ENCODE results near the gene PAFAH2.

The PAFAH2 gene

DNA sequence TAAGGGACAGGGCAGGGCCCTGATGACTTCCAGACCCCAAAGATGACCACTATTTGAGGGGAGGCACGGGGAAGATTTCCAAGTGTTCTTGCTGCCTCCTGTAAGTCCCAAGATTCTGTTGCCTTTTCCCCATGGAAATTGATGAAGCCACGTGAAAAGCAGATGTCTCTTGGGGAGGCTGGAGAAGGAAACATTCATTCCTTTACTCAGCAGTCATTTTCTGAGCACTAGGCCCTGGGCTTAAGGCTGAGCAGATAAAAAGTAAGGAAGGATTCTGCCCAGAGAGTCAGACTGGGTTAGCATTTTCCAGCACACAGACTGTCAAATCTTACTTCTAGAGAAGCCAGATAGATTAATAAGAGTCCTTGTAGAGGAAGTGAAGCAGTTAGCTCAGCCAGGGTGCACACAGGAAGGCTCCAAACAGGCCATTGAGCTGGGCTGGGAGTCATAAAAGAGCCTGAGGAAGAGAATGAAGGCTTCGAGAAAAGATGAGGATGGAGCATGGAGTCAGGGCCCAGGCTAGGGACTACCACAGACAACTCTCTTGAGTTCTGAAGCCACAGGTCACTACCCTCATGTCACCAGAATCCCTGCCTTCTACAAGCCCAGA is 33.9 kb upstream of the PAFAH2 start:
- DNase-seq (ENCODE audit: low read depth in 3 of 3, low spot score in 1 of 3), result no peak

DNA sequence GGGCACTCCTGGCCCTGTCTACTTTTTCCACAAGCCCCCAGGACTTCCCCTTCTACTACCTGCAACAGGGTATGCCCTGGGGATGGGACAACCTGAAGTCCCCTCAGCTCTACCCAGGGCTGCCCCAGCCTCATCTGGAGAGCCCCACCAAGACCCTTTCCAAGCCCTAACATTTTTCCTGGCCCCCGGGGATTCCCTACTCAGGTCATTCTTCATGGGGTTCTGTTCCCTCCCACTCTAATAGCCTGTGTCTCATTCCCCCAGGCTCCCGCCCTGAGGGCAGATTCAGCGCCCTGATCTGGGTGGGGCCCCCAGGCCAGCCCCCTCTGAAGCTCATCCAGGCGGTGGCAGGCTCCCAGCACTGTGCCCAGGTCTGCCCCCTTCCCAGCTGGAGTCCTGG is 33.3 kb upstream of the PAFAH2 start:
- DNase-seq (ENCODE audit: low read depth in 3 of 3, low spot score in 1 of 3), result no peak

DNA sequence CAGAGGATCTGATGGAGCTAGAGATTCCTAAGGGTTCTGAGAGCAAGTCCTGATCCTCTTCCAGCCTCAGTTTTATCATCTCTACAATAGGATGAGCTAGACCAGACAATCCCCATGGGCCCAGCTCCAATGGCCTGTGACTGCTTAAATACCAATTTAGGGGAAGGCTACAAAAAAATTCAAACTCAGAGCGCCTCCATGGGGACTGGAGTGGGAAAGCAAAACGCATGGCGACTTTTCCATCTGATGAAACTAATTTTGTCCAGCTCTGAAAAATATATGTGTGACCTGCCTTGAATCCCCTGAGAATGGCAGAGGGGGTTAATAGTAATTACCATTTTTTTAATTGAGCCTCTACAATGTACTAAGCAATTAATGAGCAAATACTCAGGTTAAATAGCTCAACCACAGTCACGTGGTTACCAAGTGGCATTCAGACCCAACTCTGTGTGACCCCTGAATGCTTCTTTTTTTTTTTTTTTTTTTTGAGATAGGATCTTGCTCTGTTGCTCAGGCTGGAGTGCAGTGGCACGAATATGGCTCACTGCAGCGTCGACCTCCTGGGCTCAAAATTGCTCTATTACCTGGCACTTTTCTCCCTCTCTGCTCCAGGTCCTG is 32.1 kb upstream of the PAFAH2 start:
- no peak for DNase-seq (ENCODE audit: low read depth in 3 of 3, low spot score in 1 of 3)

DNA sequence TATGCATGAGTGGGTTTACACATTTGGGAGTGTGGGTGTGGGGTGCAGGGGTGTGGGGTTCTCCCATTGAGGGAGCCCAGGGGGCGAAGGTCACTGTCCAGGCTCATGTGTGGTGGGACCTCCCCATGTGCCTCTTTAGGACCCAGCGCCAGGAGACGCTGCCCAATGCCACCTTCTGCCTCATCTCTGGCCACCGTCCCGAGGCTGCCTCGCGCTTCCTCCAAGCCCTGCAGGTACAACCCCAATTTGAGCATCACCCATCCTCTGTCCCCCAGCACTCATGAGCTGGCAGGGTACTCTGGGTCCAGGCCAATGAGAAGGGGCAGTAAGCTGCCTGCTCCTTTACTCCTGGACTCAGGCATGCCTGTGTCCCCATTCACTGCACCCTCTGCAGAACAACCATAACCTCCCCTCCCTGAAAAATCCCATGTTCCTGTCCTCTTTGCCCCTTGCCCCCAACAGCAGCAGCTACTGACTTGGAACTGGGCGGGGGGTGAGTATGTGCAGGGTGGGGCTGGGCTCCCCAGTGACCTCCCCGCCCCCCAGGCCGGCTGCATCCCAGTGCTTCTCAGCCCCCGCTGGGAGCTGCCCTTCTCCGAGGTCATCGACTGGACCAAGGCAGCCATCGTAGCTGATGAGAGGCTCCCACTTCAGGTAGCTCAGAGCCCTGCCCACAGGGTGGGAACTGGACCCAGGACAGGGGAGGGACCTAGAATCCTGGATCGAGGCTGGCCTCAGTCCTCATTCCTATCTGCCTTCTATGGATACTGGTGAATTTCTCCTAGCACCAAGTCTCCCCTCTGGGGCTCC is 31.4 kb upstream of the PAFAH2 start:
- DNase-seq (ENCODE audit: low read depth in 3 of 3, low spot score in 1 of 3), result no peak

DNA sequence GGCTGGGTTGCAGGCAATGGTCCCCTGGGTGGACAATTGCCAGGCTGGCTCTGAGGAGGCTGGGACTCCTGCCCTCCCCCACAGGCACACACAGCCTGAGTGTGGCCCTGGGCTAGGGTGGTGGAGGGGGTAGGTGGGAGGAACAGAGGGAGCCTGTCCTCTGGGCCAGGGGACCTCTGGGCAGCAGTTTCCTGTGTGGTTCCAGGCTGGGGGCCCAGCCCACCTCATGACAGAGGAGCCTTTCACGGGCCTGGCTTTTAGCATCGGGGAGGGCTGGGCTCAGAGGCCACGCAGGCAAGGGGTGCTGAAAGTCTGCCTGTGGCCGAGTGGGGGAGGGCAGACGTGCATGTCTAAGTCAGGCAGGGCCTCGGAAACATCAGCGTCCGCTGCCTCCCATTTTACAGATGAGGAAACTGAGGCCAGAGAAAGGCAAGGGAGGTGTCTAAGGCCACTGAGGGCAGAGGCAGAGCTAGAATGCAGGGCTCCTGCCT is 30.7 kb upstream of the PAFAH2 start:
- no peak for DNase-seq (ENCODE audit: low read depth in 3 of 3, low spot score in 1 of 3)

DNA sequence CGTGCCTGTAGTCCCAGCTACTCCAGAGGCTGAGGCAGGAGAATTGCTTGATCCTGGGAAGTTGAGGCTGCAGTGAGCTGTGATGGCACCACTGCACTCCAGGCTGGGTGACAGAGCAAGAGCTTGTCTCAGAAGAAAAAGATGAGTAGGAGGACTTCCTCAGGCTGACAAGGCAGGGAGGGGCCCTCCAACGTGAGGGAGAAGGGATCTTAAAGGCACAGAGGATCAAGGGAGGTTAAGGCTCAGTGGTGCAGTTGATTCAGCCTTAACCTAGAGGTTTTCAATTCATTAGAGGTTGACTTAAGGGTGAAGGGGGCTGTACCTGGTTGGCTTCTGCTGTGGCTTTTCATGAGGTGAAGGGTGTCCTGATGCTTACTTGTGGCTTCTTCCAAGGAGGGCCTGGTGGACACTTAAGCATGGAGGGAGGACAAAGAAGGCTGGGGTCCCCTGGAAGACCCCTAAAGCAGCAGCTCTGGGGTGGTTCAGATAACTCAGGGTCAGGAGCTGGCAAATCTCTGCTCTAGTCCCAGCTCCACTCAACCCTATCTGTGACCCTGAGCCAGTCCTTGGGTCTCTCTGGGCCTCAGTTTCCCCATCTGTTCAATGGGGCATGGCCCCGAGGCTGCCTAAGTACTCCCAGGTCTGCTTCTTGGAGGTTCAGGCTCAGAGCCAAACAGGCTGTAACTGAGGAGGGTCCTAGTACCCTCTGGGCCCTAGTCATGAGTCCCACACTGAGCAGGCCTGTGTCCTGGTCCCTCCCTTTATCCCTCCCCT is 30.0 kb upstream of the PAFAH2 start:
- DNase-seq (ENCODE audit: low read depth in 3 of 3, low spot score in 1 of 3), result no peak

DNA sequence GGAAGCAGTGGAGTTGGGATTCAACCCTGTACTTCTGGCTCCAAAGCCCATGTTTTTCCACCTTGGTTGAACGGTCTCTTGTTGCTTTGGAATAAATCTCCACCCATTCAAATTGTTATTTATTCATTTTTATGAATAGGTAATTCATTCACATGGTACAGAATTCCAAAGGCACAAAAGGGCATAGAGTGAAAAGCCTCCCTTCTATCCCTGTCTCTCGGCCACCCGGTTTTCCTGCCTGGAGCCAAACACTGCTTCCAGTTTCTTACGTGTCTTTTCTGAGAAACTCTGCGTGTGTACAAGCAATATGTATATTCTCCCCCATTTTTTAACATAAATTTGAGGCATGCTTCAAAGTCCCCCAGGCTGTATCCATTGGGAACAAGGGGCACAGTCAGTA is 27.7 kb upstream of the PAFAH2 start:
- DNase-seq (ENCODE audit: low read depth in 3 of 3, low spot score in 1 of 3), result no peak

DNA sequence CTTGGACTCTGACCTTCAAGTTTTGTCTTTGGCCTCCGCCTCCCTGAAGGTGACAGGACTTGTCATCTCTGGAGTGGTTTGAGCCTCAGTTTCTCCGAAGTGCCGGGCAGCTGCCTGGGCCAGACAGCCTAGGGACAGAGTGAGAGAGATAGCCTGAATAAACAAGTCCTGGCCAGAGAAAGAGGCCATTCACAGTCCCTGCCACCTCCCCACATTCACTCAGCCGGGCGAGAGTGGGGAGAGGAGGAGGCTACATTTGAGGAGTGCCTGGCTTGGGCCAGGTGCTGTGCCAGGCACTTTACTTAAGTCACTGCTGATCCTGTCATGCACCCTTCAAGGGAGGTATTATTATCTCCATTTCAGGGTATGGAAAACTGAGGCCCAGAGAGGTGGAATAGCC is 27.2 kb upstream of the PAFAH2 start:
- no peak for DNase-seq (ENCODE audit: low read depth in 3 of 3, low spot score in 1 of 3)

DNA sequence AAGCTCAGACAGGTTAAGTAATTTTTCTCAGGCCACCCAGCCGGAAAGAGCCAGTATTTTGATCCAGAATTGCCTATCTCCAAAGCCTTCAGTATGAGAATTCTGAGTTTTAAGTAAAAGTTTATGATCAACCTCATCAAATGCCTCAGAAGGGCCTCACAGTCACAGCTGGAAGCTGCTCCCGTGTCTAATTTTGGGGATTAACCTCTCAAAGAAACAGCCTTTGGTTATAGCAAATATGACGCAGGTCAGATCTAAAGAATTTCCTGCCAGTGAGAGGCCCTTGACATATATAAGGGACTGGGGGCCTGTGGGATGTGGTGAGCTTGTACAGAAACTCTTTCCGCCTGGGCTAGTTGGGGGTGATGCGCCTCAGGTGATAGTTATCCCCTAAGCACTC is 26.0 kb upstream of the PAFAH2 start:
- DNase-seq (ENCODE audit: low read depth in 3 of 3, low spot score in 1 of 3), result no peak

DNA sequence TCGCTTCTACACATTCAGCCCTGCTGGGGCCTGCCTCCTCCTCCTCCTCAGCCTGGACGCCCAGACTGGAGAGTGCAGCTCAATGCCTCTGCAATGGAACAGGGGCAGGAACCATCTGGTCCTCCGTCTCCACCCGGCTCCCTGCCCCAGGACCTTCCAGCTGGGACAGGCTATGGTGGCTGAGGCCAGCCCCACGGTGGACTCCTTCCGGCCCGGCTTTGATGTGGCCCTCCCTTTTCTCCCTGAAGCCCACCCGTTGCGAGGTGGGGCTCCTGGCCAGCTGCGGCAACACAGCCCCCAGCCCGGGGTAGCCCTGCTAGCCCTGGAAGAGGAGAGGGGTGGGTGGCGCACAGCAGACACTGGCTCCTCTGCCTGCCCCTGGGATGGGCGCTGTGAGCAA is 25.1 kb upstream of the PAFAH2 start:
- no peak for DNase-seq (ENCODE audit: low read depth in 3 of 3, low spot score in 1 of 3)

DNA sequence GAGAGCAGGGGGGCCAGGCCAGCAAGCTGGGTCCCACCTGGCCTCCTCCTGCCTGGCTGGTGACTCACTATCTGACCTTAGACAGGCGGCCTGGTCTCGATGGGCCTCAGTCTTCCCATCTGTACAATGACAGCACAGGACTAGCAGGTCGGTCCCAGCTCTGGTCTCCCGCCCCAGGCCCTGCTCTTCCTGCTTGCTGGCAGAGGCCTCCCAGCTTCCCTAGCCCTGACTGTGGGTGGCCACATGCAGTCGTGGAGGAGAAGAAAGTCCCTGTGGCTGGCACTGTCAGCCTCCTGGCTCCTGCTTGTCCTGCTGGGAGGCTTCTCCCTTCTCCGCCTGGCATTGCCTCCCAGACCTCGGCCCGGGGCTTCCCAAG is 24.5 kb upstream of the PAFAH2 start:
- no peak for DNase-seq (ENCODE audit: low read depth in 3 of 3, low spot score in 1 of 3)

DNA sequence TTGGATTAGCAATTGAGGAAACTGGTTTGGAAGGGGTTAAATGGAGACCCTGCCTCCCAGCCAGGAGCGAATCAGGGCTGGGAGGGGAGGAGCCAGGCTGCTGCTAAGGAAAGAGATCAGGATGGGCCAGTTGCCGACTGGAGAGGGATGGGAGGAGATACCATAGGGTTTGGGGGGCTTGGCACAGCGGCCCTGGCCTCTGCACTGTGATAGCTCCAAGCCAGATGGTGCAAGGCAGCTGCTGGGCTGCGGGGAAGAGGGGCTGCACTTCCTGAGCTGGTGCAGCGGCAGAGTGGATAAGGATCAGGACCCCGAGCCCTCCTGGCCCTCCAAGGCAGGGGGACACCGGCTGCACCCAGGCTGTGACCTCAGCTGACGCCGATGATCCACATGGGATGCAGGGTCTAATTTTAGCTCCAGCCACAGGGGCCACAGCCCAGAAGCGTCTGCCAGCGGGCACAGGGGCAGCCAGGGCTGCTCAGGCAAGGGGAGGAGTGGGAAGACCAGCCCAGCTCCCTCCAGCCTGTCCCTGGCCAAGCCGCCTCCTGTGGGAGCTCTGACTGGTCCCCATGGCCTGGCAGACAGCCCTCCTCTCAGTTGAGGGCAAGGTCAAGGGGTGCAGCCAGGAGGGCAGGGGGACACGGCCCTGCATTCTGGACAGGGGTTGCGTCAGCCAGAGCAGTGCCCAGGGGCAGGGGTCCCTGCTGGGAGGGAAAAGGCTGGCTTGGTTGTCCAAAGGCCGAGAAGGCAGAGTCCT is 24.0 kb upstream of the PAFAH2 start, which contains the start of gene EXTL1:
Gene EXTL1, plus strand, starts transcription at position 129 of the 757 bp plus-strand sequence. CDS start 872 bp downstream, outside the sequence.
- DNase-seq (ENCODE audit: low read depth in 3 of 3, low spot score in 1 of 3), result no peak

DNA sequence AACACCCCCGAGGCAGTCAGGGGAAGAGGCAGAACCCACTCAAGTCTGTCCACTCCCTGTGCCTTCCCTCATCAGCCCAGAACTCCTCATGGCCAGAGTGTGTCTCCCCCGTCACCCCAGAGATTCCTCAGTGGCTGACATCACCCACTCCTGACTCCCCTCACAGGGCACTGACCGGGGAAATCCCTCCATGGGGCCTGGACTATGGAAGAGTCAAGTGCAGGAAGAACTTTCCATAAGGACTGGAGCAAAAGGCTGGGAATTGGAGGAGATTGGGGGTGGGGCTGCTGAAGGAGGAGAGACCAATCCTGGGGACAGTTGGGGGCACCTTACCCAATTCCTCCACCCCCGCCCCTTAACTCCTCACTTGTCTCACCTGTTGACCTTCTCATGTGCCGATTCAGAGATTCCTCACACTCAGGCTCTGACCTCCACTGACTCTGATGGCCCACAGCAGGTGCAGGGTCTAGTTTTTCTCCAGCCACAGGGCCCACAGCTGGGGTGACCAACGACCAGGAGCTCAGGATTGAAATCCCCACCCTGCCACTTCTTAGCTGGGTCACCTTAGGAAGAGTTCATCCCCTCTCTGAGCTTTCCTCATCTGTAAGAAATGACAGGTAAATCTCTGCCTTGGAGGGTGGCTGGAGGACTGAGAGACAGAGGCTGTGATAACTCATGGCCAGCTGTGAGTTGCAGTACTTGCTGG is 23.2 kb upstream of the PAFAH2 start:
- DNase-seq (ENCODE audit: low read depth in 3 of 3, low spot score in 1 of 3), result no peak

DNA sequence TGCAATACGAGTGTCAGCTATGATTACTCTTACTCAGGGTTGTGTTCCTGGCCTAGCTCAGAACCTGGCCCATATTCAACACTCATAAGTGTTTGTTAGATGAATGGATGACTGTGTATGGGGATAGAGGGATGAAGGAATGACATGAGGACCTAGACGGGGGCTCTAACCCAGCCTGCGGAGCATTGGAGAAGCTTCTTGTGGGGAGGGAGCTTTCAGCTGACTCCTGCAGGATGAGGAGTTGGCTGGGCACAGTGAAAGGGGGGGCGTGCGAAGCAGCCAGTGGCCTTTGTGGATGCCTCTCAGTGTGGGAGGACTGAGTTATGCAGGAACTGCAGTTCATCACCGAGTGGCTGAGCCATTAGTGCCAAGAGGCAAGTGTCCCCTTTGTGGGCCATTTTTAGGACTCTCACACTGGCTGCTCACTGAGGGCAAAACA is 22.5 kb upstream of the PAFAH2 start:
- DNase-seq (ENCODE audit: low read depth in 3 of 3, low spot score in 1 of 3), result no peak

DNA sequence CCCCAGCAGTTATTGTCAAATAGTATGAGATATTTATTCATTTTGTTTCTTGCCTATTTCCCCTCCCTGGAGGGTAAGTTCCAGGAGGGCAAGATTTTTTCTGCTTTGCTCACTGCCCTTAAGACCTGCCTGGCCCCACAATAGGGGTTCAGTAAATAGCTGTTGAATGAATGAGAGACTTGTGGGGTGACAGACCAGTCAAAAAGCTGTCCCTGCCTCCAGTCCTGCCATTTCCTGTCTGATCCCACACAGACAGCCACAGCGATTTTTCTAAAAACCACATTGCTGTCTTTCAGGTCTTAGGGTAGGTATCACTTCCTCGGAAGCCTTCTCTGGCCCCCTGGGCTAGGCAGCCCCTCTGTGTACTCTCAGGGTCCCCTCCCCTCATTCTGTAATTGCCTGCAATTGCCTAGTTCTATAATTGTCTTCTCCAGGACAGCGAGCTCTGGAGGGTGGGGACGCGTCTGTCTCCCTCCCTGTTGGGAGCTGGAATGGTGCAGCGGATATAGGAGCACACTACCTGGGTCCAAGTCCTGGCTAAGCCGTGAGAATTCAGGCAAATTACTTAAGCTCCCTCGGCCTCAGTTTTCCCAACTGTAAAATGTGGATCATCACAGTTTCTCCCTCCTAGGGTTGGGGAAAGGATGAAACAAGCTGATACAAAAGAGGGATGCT is 21.9 kb upstream of the PAFAH2 start:
- DNase-seq (ENCODE audit: low read depth in 3 of 3, low spot score in 1 of 3), result no peak

DNA sequence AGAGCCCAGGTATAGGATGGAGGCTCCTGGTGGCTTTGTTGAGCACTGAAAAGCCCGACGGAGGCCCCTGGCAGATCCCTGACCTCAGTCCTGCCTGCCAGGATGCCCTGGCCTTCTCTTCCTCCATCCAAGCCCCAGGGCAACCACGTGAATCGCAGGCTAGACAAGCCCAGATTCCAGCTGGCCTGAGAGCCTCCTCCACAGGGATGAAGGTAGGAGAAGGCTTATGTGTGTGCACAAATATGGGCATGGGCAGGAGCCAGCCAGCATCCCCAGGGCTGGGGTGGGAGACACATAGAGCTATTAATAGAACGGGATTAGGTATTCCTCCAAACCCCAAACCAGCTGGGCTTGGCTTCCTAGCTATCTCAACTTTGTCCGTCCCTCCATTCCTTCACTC is 19.7 kb upstream of the PAFAH2 start:
- DNase-seq (ENCODE audit: low read depth in 3 of 3, low spot score in 1 of 3), result no peak

DNA sequence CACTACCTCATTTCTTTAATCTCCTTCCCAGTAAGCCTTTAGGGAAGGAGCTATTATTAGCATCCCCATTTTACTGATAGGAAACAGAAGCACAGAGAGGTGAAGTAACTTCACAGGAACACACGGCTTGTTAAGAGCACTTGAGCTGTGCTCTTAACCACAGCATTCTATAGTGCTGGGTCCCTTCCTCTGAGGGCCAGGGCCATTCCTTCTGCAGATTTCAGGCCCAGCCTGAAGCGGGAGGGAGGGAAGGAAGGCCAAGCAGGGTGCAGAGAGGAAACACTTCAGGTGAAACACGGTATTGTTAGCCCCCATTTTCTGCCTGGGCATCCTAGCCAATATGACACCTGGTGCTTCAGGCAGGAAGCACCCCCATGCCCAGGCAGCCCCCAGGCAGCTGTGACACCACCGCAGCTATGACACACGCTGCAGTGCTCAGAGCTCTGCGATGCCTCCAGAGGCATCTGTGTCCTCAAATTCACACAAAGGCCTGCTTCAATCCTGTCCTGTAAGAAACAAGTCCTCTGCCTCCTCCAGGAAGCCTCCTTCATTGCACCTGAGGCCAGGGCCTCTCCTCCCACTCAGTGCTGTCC is 19.2 kb upstream of the PAFAH2 start:
- DNase-seq (ENCODE audit: low read depth in 3 of 3, low spot score in 1 of 3), result no peak

DNA sequence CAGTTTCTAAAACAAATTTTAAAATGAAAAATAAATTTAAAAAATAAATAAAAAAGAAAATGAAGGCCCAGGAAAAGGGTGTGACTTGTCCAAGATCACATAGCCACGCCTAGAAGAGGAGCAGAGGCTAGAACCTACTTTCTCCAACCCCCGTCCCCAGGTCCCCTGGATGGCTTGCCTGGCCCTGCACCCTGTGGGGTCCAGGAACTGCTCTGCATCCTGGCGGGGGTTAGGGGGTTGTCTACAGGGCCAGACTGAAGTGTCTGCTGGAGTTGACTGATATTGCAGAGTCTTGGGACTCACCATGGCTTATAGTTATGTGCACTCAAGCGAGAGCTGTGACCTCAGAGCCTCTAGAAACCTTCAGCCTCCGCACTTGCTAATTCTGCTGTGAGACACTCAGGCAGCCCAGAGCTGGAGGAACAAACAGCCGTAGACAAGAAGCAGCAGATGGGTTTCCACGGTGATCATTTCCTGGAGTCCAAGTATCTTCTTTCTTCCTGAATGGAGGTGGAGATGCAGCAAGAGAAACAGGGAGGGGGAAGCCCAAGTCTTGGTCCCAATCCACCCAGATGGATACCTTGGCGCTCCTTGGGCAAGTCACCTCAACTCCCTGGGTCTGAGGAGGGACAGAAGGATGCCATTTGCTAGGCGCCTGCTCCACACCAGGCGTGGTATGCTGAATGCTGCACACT is 18.5 kb upstream of the PAFAH2 start:
- DNase-seq (ENCODE audit: low read depth in 3 of 3, low spot score in 1 of 3), result no peak

DNA sequence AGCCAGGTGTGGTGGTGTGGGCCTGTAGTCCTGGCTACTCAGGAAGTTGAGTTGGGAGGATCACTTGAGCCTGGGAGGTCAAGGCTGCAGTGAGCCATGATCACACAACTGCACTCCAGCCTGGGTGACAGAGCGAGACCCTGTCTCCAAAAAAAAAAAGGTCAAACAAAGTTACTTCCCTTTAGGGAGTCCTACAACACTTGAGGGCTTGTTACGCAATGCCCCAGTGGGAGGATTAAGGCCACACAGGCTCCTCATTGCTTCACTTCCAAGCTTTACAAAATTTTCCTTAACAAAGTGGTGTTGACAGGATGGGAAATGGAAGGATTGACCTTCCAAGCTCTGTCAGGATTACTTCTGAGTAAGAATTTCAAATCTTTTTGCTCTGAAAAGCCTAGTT is 17.5 kb upstream of the PAFAH2 start:
- DNase-seq (ENCODE audit: low read depth in 3 of 3, low spot score in 1 of 3), result no peak

All from stimulated activated CD4-positive, alpha-beta T cell treated with anti-CD3 and anti-CD28 coated beads, TNF-alpha, amount 100 ng/mL, for 1 hour (primary cell).